Adrenal gland (tissue), 5 donors: Measurements from ENCODE around the gene UBE2H.

Experiments
- CTCF ChIP-seq, 6 experiments: fragments of 450-650 bp in 4 of 6; fragments of 200-600 bp in 2 of 6; sonication (generic) in 1 of 6; IDR thresholded peaks; 1 replicate in 5 of 6; 2 replicates in 1 of 6; pipeline versions ENCODE4 v1.5.1 to v1.8.0; 2016 to 2021; ENCODE audit warnings: antibody characterized with exemption in 6 of 6, mild to moderate bottlenecking in 2 of 6, moderate library complexity in 1 of 6
- POLR2A ChIP-seq, 2 donors: fragments of 450-650 bp; IDR thresholded peaks; one replicate each; pipeline ENCODE4 v1.6.1; 2017; ENCODE audit warnings: antibody characterized with exemption in 2 of 2, mild to moderate bottlenecking in 2 of 2, moderate library complexity in 1 of 2
- donor health status: DM: no; HTN: no; CAD: no.

- no peak for TF ChIP-seq CTCF (IDR thresholded peaks at IDR 0.05)
- TF ChIP-seq POLR2A (IDR thresholded peaks at IDR 0.05) = no peak
These were observed 136.0 kb downstream of the UBE2H start for GRCh38 chr7:129816742-129817141.
